RPMI7951 (cell line): Measurements from ENCODE around the gene IPO5. TPM values are rescaled to one million over a fixed set of nuclear protein-coding genes. Genes with fewer than 3 reads are reported as not detected.
"Not testable (repeated sequence)": the region's sequence is repeated elsewhere in the genome, so short reads cannot be mapped to it uniquely, and the experiment has no call there.

ENCODE experiments used
- DNase-seq: peaks from one replicate; pipeline ENCODE4 v3.0.0-alpha.2; 2012; ENCODE audit warnings: low read depth
- total RNA-seq: library from RNA; depleted of rRNA; stranded (reverse); fragments of >200 nt; shearing (Covaris generic); gene quantifications from 2 replicates; pipeline ENCODE4 v1.2.3, GENCODE V29; 2014

Gene IPO5
- total RNA-seq, 1 experiment from 2014 or later: 93.8 TPM

- peak; percentile 48 for DNase-seq
Measured at GRCh38 chr13:97949316-97949715, 4.2 kb upstream of the IPO5 start.

- DNase-seq: no peak
Measured at GRCh38 chr13:97951376-97951775, 2.1 kb upstream of the IPO5 start.

- DNase-seq: not testable (repeated sequence)
Measured at GRCh38 chr13:97952831-97953230, 644 bp upstream of the IPO5 start.

GRCh38 chr13:97961340-97961739 is 7.9 kb downstream of the IPO5 start:
- no peak for DNase-seq

GRCh38 chr13:97962887-97963286 is 9.4 kb downstream of the IPO5 start:
- no peak for DNase-seq

- DNase-seq: no peak
Measured at GRCh38 chr13:97967226-97967625, 13.8 kb downstream of the IPO5 start.

- DNase-seq: no peak
Measured at GRCh38 chr13:97967948-97968347, 14.5 kb downstream of the IPO5 start.

GRCh38 chr13:97971519-97971918 is 18.0 kb downstream of the IPO5 start:
- no peak for DNase-seq

GRCh38 chr13:97974773-97975172 is 21.3 kb downstream of the IPO5 start:
- DNase-seq: peak; percentile 1

- no peak for DNase-seq
Measured at GRCh38 chr13:97975280-97975847, 21.9 kb downstream of the IPO5 start.

- DNase-seq: peak; percentile 83
Measured at GRCh38 chr13:97975848-97976609, 22.6 kb downstream of the IPO5 start.

GRCh38 chr13:97976610-97977521 is 23.4 kb downstream of the IPO5 start:
- no peak for DNase-seq

- DNase-seq: no peak
Measured at GRCh38 chr13:97977982-97978381, 24.5 kb downstream of the IPO5 start.

- no peak for DNase-seq
Measured at GRCh38 chr13:97978651-97979050, 25.2 kb downstream of the IPO5 start.

- no peak for DNase-seq
Measured at GRCh38 chr13:97979051-97979450, 25.6 kb downstream of the IPO5 start.

GRCh38 chr13:97979556-97979955 is 26.1 kb downstream of the IPO5 start:
- no peak for DNase-seq

GRCh38 chr13:97982286-97982685 is 28.8 kb downstream of the IPO5 start:
- DNase-seq: no peak

- DNase-seq: no peak
Measured at GRCh38 chr13:97986835-97987234, 33.4 kb downstream of the IPO5 start.

- no peak for DNase-seq
Measured at GRCh38 chr13:97999653-98000052, 46.2 kb downstream of the IPO5 start.

GRCh38 chr13:98004107-98004506 is 50.6 kb downstream of the IPO5 start:
- DNase-seq: no peak

- DNase-seq: peak; percentile 4
Measured at GRCh38 chr13:98004997-98005396, 51.5 kb downstream of the IPO5 start.

- no peak for DNase-seq
Measured at GRCh38 chr13:98007001-98007400, 53.5 kb downstream of the IPO5 start.

GRCh38 chr13:98013241-98013640 is 59.8 kb downstream of the IPO5 start:
- DNase-seq: no peak
